Mesothelial cell of epicardium (in vitro differentiated cells): Measurements from ENCODE around the gene MRC2. TPM values are rescaled to one million over a fixed set of nuclear protein-coding genes. Genes with fewer than 3 reads are reported as not detected.
"Not testable (repeated sequence)": the region's sequence is repeated elsewhere in the genome, so short reads cannot be mapped to it uniquely, and the experiment has no call there.

Source experiments
- DNase-seq, 2 experiments: peaks; one replicate each; pipeline ENCODE4 v3.0.0; 2021; ENCODE audit warnings: low spot score in 2 of 2; ENCODE audit not compliant: unreplicated experiment in 2 of 2
- H3K27ac Mint-ChIP-seq: 2 replicates; pipeline ENCODE4 v1.8.0; 2021; ENCODE audit warnings: mixed read lengths
- H3K27me3 Mint-ChIP-seq: 2 replicates; pipeline ENCODE4 v1.8.0; 2021; ENCODE audit warnings: low read depth, mixed read lengths
- H3K36me3 Mint-ChIP-seq: 2 replicates; pipeline ENCODE4 v1.8.0; 2021; ENCODE audit warnings: mixed read lengths
- H3K4me1 Mint-ChIP-seq: 2 replicates; pipeline ENCODE4 v1.8.0; 2021; ENCODE audit warnings: mixed read lengths
- H3K4me3 Mint-ChIP-seq: 2 replicates; pipeline ENCODE4 v1.8.0; 2021; ENCODE audit warnings: mild to moderate bottlenecking, moderate library complexity, mixed read lengths
- H3K9me3 Mint-ChIP-seq: 2 replicates; pipeline ENCODE4 v1.8.0; 2021; ENCODE audit warnings: mixed read lengths
- CTCF ChIP-seq: fragments of 200-600 bp; sonication (generic); IDR thresholded peaks from one replicate; pipeline ENCODE4 v1.5.0; 2021; ENCODE audit warnings: antibody characterized with exemption; ENCODE audit not compliant: unreplicated experiment
- total RNA-seq: library from RNA; stranded (reverse); gene quantifications from 3 replicates; pipeline ENCODE4 v1.2.1, GENCODE V29; 2021

The MRC2 gene
- total RNA-seq, 1 donor from 2014 or later, result 120 TPM

GRCh38 chr17:62605588-62605987 is 21.9 kb upstream of the MRC2 start:
- no peaks in the 10 kb centered on the region for H3K9me3 Mint-ChIP-seq
- no peak for TF ChIP-seq CTCF
- H3K4me1 Mint-ChIP-seq, result no peaks in the 10 kb centered on the region
- no peak overlapping the region for H3K4me3 Mint-ChIP-seq
- no peak for DNase-seq
- H3K27me3 Mint-ChIP-seq, result no peaks in the 10 kb centered on the region
- H3K27ac Mint-ChIP-seq, result no peak overlapping the region
- H3K36me3 Mint-ChIP-seq, result peaks cover 43% of the 10 kb centered on the region

DNA sequence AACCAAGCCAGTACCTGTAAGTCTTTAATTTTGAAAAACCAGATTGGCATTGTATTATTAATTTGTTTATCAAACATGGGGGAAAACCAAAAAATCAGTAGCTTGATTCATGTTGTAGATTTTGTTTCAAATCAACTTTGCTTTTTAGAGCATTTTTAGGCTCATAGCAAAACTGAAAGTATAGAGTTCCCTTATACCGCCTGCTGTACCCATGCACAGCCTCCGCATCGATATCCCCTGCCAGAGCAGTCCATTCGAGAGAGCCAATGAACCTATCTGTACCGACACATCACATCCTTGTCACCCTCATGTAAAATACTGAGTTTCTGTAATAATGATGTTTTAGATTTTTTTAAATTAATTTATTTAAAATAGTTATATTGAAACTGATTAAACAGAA is 16.2 kb upstream of the MRC2 start:
- Mint-ChIP-seq H3K4me3 (no peak overlapping the region), H3K4me1 (peaks cover 20% of the 10 kb centered on the region), H3K36me3 (peaks cover 47% of the 10 kb centered on the region)

GRCh38 chr17:62611728-62612127 is 15.7 kb upstream of the MRC2 start:
- Mint-ChIP-seq H3K27ac (no peak overlapping the region), H3K4me1 (peaks cover 20% of the 10 kb centered on the region), H3K4me3 (no peak overlapping the region), H3K27me3 (no peaks in the 10 kb centered on the region), H3K36me3 (peaks cover 42% of the 10 kb centered on the region), H3K9me3 (no peaks in the 10 kb centered on the region)
- no peak for DNase-seq
- no peak for TF ChIP-seq CTCF

More for the DNA sequence above, 16.2 kb upstream of the MRC2 start:
- Mint-ChIP-seq H3K27me3 (no peaks in the 10 kb centered on the region), H3K9me3 (no peaks in the 10 kb centered on the region), H3K27ac (no peak overlapping the region)
- no peak for TF ChIP-seq CTCF
- no peak for DNase-seq

GRCh38 chr17:62612289-62612688 is 15.2 kb upstream of the MRC2 start:
- peaks cover 39% of the 10 kb centered on the region for H3K36me3 Mint-ChIP-seq
- H3K9me3 Mint-ChIP-seq, H3K27me3 Mint-ChIP-seq, H3K4me3 Mint-ChIP-seq, DNase-seq, H3K27ac Mint-ChIP-seq: not testable (repeated sequence)
- H3K4me1 Mint-ChIP-seq, result peaks cover 25% of the 10 kb centered on the region

DNA sequence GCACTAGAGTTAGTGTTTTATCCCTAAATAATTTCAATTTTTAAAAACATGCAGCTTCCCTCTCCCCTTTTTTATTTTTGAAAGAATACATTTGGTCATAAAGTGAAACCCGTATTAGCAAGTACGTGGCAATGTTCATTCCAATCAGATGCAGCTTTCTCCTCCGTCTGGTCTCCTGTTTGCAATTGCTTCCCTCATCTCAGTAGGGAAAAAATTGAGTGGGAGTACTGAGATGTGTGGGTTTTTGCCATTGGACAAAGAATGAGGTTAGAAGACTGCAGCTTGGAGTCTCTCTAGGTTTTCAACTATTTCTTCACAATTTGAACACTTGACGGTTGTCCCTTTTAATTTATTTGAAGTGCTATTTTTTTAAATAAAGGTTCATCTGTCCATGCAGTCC is 14.4 kb upstream of the MRC2 start:
- not testable (repeated sequence) for H3K27me3 Mint-ChIP-seq, DNase-seq

DNA sequence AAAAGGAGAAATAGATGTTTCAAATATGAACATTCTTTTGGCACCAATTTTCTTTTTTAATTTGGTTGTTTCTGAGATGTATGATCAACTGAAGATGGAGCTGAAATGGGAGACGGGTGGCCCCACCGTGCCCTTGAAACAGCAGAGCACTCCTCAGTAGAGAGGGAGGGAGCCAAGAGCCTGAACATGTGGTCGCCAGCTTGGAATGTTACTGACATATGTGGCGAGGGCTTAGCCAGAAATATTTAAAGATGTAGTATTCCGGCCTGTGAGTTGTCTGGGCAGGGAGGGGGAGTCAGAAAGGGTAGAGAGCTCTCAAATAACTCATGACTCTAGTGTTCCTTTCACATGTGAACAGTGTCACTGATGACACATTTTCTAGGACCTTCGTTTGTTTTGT is 13.3 kb upstream of the MRC2 start:
- H3K4me3 Mint-ChIP-seq, result no peak overlapping the region
- H3K36me3 Mint-ChIP-seq, result peaks cover 28% of the 10 kb centered on the region
- DNase-seq, result no peak
- H3K27ac Mint-ChIP-seq, result peak overlapping the region; percentile 89
- no peaks in the 10 kb centered on the region for H3K9me3 Mint-ChIP-seq
- TF ChIP-seq CTCF, result no peak
- peaks cover 34% of the 10 kb centered on the region for H3K4me1 Mint-ChIP-seq
- no peaks in the 10 kb centered on the region for H3K27me3 Mint-ChIP-seq

More for the DNA sequence above, 14.4 kb upstream of the MRC2 start:
- H3K4me3 Mint-ChIP-seq, H3K9me3 Mint-ChIP-seq: not testable (repeated sequence)
- H3K27ac Mint-ChIP-seq, result peak overlapping the region; percentile 86
- peaks cover 33% of the 10 kb centered on the region for H3K4me1 Mint-ChIP-seq
- peaks cover 33% of the 10 kb centered on the region for H3K36me3 Mint-ChIP-seq

- peaks cover 34% of the 10 kb centered on the region for H3K4me1 Mint-ChIP-seq
- H3K36me3 Mint-ChIP-seq, result peaks cover 19% of the 10 kb centered on the region
- no peaks in the 10 kb centered on the region for H3K27me3 Mint-ChIP-seq
- H3K9me3 Mint-ChIP-seq, result no peaks in the 10 kb centered on the region
- H3K4me3 Mint-ChIP-seq, result no peak overlapping the region
- no peak for TF ChIP-seq CTCF
- H3K27ac Mint-ChIP-seq, result peak overlapping the region; percentile 10
- DNase-seq, result no peak
These were observed 12.0 kb upstream of the MRC2 start for GRCh38 chr17:62615503-62615902.
